HCT116 (cell line): ENCODE measurements around the gene GRIK2. TPM values are rescaled to one million over a fixed set of nuclear protein-coding genes. Genes with fewer than 3 reads are reported as not detected.

ENCODE experiments used
- ATAC-seq: fragments of 200-7000 bp; cut with Tn5 transposase; 2 replicates; pipeline ENCODE4 v1.9.1; 2020; ENCODE audit warnings: mild to moderate bottlenecking, moderate library complexity
- BruUV-seq: library from RNA; stranded (reverse); fragments of 400-500 nt; replicated peaks from 2 replicates; lab custom pipeline; 2021; lab: Mats Ljungman, UMichigan
- CTCF ChIA-PET: fragments of 300-600 bp; sonication (Branson Sonifier 250); formaldehyde crosslinking; loops from one replicate; lab custom pipeline; 2021; ENCODE audit warnings: antibody characterized with exemption; lab: Charles Lee
- POLR2A ChIA-PET: fragments of 300-600, 350-600 bp; sonication (Branson Sonifier 250); formaldehyde crosslinking; loops from one replicate; lab custom pipeline; 2021; ENCODE audit warnings: antibody characterized with exemption; lab: Charles Lee
- RAD21 ChIA-PET, 2 experiments: fragments of 300-600 bp; sonication (Branson Sonifier 250); formaldehyde crosslinking; loops; one replicate each; lab custom pipeline; 2023; ENCODE audit warnings: low total read pairs in 2 of 2; ENCODE audit not compliant: uncharacterized antibody in 2 of 2, unreplicated experiment in 2 of 2, low non-redundant PET in 1 of 2; lab: Charles Lee
- DNase-seq: peaks from one replicate; pipeline ENCODE4 v3.0.0-alpha.2; 2010; ENCODE audit warnings: low read depth, low spot score
- H2AFZ ChIP-seq: fragments of 200-600 bp; shearing (Covaris generic), sonication (generic); 2 replicates; pipeline ENCODE4 v1.6.1; 2017; ENCODE audit warnings: low read depth, mixed run types, mixed read lengths, antibody characterized with exemption, low read length; ENCODE audit not compliant: poor library complexity, severe bottlenecking
- H3K27ac ChIP-seq: 2 replicates; pipeline ENCODE4 v1.5.1; 2012; ENCODE audit warnings: low read depth, low read length
- H3K27me3 ChIP-seq: fragments of 200-600 bp; sonication (generic); 2 replicates; pipeline ENCODE4 v1.6.1; 2016; ENCODE audit warnings: mixed run types, low read length, mixed read lengths; ENCODE audit not compliant: insufficient read depth
- H3K36me3 ChIP-seq, 2 experiments: fragments of 200-500 bp in 1 of 2; fragments of 200-600 bp in 1 of 2; sonication (Bioruptor generic) in 1 of 2; sonication (generic) in 1 of 2; 2 replicates each; pipeline versions ENCODE4 v1.5.1 to v1.6.1; 2014 to 2016; ENCODE audit warnings: low read length in 2 of 2, inconsistent platforms in 1 of 2, mixed read lengths in 1 of 2, mixed run types in 1 of 2; ENCODE audit not compliant: insufficient read depth in 2 of 2, control insufficient read depth in 1 of 2
- H3K4me1 ChIP-seq, 2 experiments: fragments of 200-600 bp in 1 of 2; sonication (generic) in 1 of 2; 2 replicates each; pipeline versions ENCODE4 v1.5.1 to v1.6.1; 2012 to 2017; ENCODE audit warnings: low read length in 2 of 2, inconsistent platforms in 1 of 2, mild to moderate bottlenecking in 1 of 2, mixed read lengths in 1 of 2, mixed run types in 1 of 2, moderate library complexity in 1 of 2; ENCODE audit not compliant: insufficient read depth in 2 of 2, control insufficient read depth in 1 of 2
- H3K4me2 ChIP-seq: fragments of 200-600 bp; sonication (generic); 2 replicates; pipeline ENCODE4 v1.6.1; 2017; ENCODE audit warnings: mixed run types, low read length, mixed read lengths
- H3K4me3 ChIP-seq, 2 experiments: fragments of 200-600 bp in 1 of 2; sonication (generic) in 1 of 2; replicated peaks in 1 of 2; 2 replicates each; pipeline ENCODE4 v1.5.1; 2011 to 2016; ENCODE audit warnings: low read length in 2 of 2, control low read depth in 1 of 2, low read depth in 1 of 2, mild to moderate bottlenecking in 1 of 2, mixed read lengths in 1 of 2, mixed run types in 1 of 2
- H3K79me2 ChIP-seq: fragments of 200-600 bp; sonication (generic); 2 replicates; pipeline ENCODE4 v1.6.1; 2017; ENCODE audit warnings: mild to moderate bottlenecking, mixed run types, low read length, moderate library complexity, mixed read lengths; ENCODE audit not compliant: insufficient read depth
- H3K9ac ChIP-seq: fragments of 200-600 bp; sonication (generic); 2 replicates; pipeline ENCODE4 v1.6.1; 2016; ENCODE audit warnings: low read length, mixed read lengths
- H3K9me2 ChIP-seq: fragments of 200-600 bp; sonication (generic), shearing (Covaris generic); 2 replicates; pipeline ENCODE4 v1.6.1; 2017; ENCODE audit warnings: mixed run types, mild to moderate bottlenecking, moderate library complexity; ENCODE audit not compliant: insufficient read depth
- H3K9me3 ChIP-seq, 2 experiments: fragments of 200-500 bp in 1 of 2; fragments of 200-600 bp in 1 of 2; sonication (Bioruptor generic) in 1 of 2; sonication (generic) in 1 of 2; 2 replicates each; pipeline ENCODE4 v1.6.1; 2014 to 2017; ENCODE audit warnings: low read length in 2 of 2, mixed read lengths in 2 of 2, inconsistent platforms in 1 of 2, low read depth in 1 of 2, mild to moderate bottlenecking in 1 of 2, mixed run types in 1 of 2, moderate library complexity in 1 of 2; ENCODE audit not compliant: control insufficient read depth in 1 of 2, insufficient read depth in 1 of 2
- H4K20me1 ChIP-seq: fragments of 200-600 bp; sonication (generic), shearing (Covaris generic); 2 replicates; pipeline ENCODE4 v1.6.1; 2017; ENCODE audit warnings: mixed run types, mild to moderate bottlenecking, moderate library complexity; ENCODE audit not compliant: insufficient read depth
- CTCF ChIP-seq, 3 experiments: fragments of 200-600 bp in 1 of 3; sonication (generic) in 1 of 3; IDR thresholded peaks in 2 of 3; conservative IDR thresholded peaks in 1 of 3; 2 replicates each; pipeline ENCODE4 v1.5.1; 2012 to 2017; ENCODE audit warnings: low read depth in 2 of 3, low read length in 2 of 3, antibody characterized with exemption in 1 of 3, borderline replicate concordance in 1 of 3, control low read depth in 1 of 3, mild to moderate bottlenecking in 1 of 3, mixed read lengths in 1 of 3, mixed run types in 1 of 3, moderate library complexity in 1 of 3; ENCODE audit not compliant: insufficient read depth in 1 of 3
- EGR1 ChIP-seq: IDR thresholded peaks from 2 replicates; pipeline ENCODE4 v1.6.1; 2012; ENCODE audit warnings: low read depth
- ELF1 ChIP-seq: IDR thresholded peaks from 2 replicates; pipeline ENCODE4 v1.6.1; 2012; ENCODE audit warnings: low read depth, borderline replicate concordance
- JUND ChIP-seq: IDR thresholded peaks from 2 replicates; pipeline ENCODE4 v1.6.1; 2012
- SP1 ChIP-seq: IDR thresholded peaks from 2 replicates; pipeline ENCODE4 v1.6.1; 2012; ENCODE audit warnings: low read depth
- TCF7L2 ChIP-seq: IDR thresholded peaks from 2 replicates; pipeline ENCODE4 v1.7.0; 2011; ENCODE audit warnings: borderline replicate concordance, inconsistent platforms; ENCODE audit not compliant: insufficient read depth, insufficient read length; ENCODE audit errors: extremely low read depth
- YY1 ChIP-seq: IDR thresholded peaks from 2 replicates; pipeline ENCODE4 v1.6.1; 2011; ENCODE audit warnings: low read length, low read depth, moderate library complexity, mild to moderate bottlenecking; ENCODE audit not compliant: insufficient replicate concordance; ENCODE audit errors: extremely low read depth
- ZFX ChIP-seq: fragments of 450-650 bp; IDR thresholded peaks from 2 replicates; pipeline ENCODE4 v1.6.1; 2017
- ZNF274 ChIP-seq: fragments of 200-500 bp; sonication (Bioruptor generic); IDR thresholded peaks from 2 replicates; pipeline ENCODE4 v1.6.1; 2014; ENCODE audit warnings: mild to moderate bottlenecking, low read depth, low read length, inconsistent platforms
- intact Hi-C: fragments of 100-400 bp; cut with micrococcal nuclease; formaldehyde crosslinking; loops from 2 replicates; pipeline ENCODE4 v1.10.0; 2022
- total RNA-seq: library from RNA; stranded (reverse); gene quantifications from one replicate; pipeline ENCODE4 v1.2.1, GENCODE V29; 2021; ENCODE audit not compliant: unreplicated experiment
- TF ChIP-seq, protein P1 (sequence below): IDR thresholded peaks from 2 replicates; pipeline ENCODE4 v1.6.1; 2011; ENCODE audit warnings: mild to moderate bottlenecking, low read length, moderate library complexity; ENCODE audit not compliant: insufficient replicate concordance; ENCODE audit errors: extremely low read depth

Gene GRIK2
- total RNA-seq, 1 experiment from 2014 or later: 0.64 TPM

GRCh38 chr6:101662111-101662897 lies 268.8 kb downstream of the GRIK2 start:
- Histone ChIP-seq H3K27me3 (no peaks in the 10 kb centered on the region), H4K20me1 (no peaks in the 10 kb centered on the region), H3K9me3 (no peaks in the 10 kb centered on the region), H3K27ac (no peak overlapping the region), H3K79me2 (no peaks in the 10 kb centered on the region), H3K9ac (no peak overlapping the region), H3K4me2 (no peak overlapping the region), H3K9me2 (no peaks in the 10 kb centered on the region), H3K4me1 (peaks cover 0 to 12% of the 10 kb centered on the region in 2 experiments; a peak in 2 of 4 replicates), H2AFZ (no peak overlapping the region), H3K4me3 (no peak overlapping the region), H3K36me3 (no peaks in the 10 kb centered on the region)
- DNase-seq (no peak), ATAC-seq (no peak)
- intact Hi-C loops: no loop called here
- RAD21 ChIA-PET: no interaction called here
- POLR2A ChIA-PET: no interaction called here
- no peak for TF ChIP-seq EGR1
- TF ChIP-seq CTCF (IDR thresholded peaks at IDR 0.05 in 2 of 3, conservative IDR thresholded peaks at IDR 0.05 in 1 of 3; ENCODE audit: borderline replicate concordance in 1 of 3, insufficient read depth in 1 of 3, low read depth in 2 of 3, low read length in 2 of 3): no peak
- TF ChIP-seq ZNF274: no peak
- no peak for TF ChIP-seq ELF1
- TF ChIP-seq, protein P1, sequence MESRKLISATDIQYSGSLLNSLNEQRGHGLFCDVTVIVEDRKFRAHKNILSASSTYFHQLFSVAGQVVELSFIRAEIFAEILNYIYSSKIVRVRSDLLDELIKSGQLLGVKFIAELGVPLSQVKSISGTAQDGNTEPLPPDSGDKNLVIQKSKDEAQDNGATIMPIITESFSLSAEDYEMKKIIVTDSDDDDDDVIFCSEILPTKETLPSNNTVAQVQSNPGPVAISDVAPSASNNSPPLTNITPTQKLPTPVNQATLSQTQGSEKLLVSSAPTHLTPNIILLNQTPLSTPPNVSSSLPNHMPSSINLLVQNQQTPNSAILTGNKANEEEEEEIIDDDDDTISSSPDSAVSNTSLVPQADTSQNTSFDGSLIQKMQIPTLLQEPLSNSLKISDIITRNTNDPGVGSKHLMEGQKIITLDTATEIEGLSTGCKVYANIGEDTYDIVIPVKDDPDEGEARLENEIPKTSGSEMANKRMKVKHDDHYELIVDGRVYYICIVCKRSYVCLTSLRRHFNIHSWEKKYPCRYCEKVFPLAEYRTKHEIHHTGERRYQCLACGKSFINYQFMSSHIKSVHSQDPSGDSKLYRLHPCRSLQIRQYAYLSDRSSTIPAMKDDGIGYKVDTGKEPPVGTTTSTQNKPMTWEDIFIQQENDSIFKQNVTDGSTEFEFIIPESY: no peak
- TF ChIP-seq YY1: no peak
- TF ChIP-seq JUND: no peak
- TF ChIP-seq TCF7L2: no peak
- no peak for TF ChIP-seq ZFX
- TF ChIP-seq SP1: no peak
- no TSS peak for BruUV-seq
- CTCF ChIA-PET: no interaction called here
